NOMO-1 (cell line): Measurements from ENCODE around the gene MTARC2.
"Not testable (repeated sequence)": the region's sequence is repeated elsewhere in the genome, so short reads cannot be mapped to it uniquely, and the experiment has no call there.

Experiments
- DNase-seq, 2 experiments: peaks; one replicate each; lab custom pipeline; 2025; ENCODE audit not compliant: unreplicated experiment in 2 of 2; lab: John Stamatoyannopoulos, UW

The MTARC2 gene

DNA sequence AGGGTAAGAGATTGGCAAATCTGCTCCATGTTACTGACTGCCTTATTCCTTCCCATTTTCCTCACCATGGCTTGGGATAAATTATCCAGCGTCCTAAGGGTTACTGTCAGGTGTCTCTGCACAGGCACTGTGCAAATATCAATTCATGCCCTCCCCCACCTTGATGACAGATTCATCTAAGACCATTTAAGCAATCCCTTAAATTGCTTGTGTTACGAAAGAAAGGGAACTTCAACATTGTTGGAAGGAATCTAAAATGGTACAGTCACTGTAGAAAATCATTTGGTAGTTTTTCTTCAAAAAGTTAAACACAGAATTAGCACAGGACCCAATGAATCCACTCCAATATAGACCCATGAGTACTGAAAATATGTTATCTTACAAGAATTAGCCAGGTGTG is 17.6 kb upstream of the MTARC2 start:
- peak; percentile 31 to 48 for DNase-seq

DNA sequence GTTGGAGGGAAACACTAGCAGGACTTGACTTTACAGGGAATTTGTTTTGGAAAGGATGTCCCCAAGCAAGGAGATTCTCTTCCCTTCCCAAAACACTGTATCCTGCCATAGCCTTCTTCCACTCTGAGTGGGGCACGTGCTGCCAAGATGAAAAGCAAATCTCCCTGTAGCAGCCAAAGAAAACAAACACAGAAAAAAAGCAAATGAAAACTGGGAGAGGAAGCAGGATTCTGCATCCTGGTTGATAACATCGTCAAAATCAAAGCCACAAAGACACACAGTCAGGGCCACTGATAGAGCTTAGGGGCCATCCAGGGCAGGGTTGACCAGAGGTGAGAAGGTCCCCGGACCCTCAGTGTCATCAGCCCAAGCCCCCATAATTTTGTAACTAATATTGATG is 16.0 kb upstream of the MTARC2 start:
- no peak for DNase-seq

DNA sequence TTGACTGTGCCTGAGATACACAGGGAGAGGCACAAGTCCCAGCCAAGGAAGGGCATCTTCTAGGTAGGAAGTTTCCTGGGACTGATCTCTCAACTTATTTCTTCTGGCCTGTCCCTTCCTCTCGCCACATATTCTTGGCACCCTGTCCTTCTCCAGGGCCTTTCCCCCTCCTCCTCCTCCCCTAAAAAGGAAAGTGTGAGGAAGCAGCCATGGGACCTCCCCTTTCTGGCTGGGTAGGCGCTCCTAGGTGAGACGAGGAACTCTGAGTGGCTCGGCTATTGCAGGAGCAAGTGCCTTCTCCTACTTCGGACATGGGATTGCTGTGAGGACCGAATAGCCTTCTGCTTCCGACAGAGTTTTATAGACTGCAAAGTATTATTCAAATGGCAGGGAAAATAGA is 15.5 kb upstream of the MTARC2 start:
- no peak for DNase-seq

DNA sequence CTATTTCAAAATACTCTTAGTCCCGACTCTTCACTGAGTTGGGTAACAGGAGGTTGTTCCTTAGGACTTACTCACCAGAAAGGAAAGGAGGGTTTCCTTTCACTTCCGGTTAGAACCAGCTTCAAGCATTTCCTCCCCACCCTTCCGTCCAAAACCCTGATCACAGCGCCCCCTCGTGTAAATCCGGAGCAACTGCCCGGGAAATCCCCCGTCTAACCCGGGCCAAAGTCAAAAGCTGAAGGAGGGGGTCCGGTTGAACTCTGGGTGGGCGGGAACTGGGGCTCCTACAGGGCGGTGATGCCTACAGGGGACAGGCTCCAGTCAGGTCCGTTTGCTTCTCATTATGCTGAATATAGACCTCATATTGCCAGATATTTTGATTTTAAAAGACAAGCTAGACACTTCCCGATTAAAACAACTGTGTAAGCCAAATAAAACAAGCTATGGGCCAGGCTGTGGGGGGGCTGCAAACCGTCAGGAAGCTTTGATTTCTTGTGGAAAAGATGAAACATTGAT is 15.0 kb upstream of the MTARC2 start:
- peak; percentile 73 to 80 for DNase-seq

DNA sequence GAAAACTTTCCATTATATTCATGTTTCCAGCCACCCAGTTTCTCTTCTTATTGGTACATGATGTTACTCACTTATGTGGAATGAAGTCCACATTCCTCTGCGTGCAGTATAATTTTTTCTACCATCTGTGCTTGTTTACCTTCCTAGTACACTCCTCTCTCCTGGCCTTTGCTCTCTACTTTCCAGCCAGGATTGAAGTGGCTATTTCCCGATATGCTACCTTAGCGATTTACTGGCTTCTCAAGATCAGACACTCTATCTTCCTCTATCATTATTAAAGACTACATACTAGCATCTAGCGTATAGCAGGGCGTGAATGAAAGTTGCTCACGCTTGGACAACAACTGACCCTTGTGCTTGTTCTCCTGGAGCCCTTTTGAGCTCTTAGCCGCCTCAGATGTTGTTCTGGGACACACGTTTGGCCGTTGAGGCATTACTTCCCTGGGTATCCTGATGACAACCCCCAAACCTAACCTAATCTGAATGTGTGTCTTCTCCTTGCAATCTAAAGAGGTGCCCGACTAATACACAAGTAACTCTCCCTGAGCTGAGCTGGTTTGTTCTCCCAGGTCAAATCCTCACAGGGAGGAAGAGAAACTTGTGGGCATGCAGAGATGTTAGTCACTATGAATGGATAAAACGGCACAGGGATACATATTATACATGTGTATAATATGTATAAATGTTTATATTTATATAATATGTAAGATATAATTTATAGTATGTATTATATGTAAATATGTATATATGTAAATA is 13.4 kb upstream of the MTARC2 start:
- DNase-seq, result no peak

DNA sequence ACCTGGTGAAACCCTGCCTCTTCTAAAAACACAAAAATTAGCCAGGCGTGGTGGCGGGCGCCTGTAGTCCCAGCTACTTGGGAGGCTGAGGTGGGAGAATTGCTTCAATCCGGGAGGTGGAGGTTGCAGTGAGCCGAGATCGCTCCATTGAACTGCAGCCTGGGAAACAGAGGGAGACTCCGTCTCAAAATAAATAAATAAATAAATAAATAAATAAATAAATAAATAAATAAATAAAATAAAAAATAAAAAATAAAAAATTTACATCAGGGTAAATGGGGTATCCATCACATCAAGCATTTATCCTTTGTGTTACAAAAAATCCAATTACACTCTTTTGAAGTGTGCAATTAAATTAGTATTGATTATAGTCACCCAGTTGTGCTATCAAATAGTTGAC is 11.8 kb upstream of the MTARC2 start:
- DNase-seq, result not testable (repeated sequence)

DNA sequence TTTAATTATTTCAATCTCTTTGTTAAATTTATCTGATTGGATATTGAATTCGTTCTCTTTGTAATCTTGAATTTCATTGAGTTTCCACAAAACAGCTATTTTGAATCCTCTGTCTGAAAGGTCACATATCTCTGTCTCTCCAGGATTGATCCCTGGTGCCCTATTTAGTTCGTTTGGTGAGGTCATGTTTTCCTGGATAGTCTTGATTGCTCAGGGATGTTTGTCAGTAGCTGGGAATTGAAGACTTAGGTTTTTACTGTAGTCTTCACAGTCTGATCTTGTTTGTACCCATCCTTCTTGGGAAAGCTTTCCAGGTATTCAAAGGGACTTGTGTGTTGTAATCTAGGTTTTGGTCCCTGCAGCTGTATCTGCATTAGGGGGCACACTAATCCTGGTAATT is 6.8 kb upstream of the MTARC2 start:
- no peak for DNase-seq

DNA sequence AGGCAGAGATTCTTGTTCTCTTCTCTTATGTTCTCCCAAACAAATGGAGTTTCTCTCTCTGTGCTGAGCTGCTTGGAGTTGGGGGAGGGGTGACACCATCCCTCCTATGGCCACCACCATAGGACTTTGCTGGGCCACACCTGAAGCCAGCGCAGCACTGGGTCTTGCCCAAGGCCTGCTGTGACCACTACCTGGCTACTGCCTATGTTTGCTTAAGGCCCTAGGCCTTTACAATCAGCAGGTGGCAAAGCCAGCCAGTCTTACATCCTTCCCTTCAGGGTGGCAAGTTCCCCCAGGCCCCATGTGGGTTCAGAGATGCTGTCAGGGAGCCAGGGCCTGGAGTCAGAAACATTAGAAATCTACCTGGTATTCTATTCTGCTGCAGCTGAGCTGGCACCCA is 6.3 kb upstream of the MTARC2 start:
- no peak for DNase-seq

DNA sequence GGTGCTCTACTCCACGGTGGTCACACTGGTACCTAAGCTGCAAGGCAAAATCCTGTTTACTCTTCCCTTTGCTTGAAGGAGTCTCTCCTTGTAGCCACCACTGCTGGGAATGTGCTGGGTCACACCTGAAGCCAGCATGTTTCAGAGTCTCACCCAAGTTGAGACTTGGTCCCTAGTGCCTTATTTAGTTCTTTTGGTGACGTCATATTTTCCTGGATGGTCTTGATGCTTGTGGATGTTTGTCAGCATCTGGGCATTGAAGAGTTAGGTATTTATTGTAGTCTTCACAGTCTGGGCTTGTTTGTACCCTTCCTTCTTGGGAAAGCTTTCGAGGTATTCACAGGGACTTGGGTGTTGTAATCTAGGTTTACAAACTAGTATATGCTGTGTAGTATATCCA is 5.6 kb upstream of the MTARC2 start:
- DNase-seq, result no peak

DNA sequence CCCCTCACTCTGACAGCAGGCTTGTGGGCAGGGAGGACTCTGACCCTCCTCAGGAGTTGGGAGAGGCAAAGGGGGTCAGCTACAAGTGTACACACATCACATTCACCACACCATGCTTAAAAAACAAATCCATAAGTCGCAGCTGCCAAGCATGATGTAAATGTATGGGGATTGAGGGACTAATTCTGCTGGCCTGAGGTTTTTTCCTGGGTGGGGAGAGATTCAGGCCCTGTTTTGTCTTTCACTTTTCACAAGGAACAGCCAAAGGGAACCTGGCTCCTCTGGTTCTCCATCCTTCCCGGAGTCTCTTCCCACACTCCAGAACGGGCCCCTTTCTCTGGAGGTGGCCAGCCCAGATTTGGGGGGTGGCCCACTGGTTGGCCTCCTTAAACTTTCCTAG is 1.3 kb upstream of the MTARC2 start:
- DNase-seq, result no peak

DNA sequence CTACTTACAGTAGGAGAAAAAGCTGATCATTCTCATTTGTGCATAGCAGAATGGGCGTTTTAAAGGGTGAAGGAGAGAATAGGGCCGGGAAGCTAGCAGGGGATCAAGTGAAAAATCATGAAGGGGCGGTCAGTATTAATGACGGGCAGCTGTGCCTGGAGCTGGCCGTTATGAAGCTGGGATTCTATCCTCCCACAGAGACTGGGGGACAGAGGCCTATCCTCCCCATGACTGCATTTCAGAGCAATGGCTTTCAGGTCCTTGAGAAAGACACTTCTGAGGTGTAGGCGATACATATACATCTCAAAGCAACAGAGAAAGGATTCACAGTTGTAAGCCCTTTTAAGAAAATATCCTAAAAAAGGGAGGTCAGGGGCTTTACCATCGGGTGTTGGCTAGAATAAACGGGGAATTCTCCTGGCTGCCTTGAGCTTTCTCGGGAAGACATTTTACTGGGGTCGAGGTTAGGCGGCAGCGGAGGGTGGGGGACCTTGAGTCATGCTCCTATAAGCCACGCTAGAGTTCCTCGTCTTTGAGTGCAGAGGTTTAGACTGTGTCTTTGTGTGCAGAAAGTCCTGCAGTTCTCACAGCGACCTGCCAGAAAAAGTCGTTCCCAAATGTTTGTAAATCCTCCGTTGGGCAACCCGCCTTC is 559 bp upstream of the MTARC2 start:
- DNase-seq, result no peak

DNA sequence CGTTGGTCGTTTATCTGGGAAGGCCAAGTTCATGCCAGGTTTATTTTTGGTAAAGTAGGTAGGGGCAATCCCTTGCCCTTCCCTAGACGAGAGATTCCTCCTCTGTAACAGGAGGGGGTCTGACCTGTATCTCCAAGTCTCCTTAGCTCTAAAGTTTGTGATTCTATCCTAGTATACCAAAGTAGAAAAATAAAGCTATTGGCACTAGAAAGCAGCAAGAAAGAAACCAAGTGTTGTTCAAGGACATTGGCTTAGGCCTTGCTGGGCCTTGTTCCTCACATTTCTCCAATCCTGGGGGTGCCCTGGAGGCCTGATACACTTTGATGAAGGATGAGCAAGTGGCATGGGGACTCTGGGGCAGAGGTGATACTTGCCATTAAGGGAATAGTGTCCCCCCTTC is 814 bp downstream of the MTARC2 start:
- DNase-seq, result no peak

DNA sequence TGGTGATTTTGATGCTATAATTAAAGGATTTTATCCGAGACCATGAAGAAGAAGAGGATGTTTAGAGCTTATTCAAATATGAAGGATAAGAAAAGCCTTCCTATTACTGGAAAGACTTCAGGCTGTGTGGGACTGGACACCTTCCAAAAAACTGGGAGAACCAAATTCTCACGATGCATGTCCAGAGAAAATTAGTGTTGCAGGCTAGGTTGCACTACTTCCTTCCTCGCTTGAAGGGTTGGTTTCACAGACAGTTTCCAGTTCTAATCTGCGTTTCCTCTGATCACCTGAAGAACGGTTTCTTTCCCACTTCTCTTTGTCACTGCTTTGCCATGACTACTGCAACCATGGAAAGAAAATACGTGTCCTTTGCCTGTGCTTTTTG is 2.0 kb downstream of the MTARC2 start:
- no peak for DNase-seq

DNA sequence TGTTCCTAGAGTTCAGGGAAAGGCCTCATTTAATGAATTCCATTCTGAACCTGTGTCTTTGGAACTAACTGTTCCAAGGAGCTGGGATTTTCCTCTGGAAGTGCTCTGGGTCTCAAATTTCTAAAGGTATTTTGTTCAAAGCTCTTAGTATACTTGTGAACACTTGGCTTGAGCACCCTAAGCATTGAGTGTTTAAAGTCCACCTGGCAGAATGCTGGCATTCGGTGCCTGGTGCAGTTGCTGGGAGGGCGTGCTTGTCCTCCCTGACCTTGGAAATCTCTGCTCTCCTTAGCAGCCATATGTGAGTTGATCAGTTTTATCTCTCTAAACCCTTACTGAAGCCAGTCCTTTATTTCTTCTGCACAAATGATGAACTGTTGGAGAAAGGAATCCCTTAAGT is 3.0 kb downstream of the MTARC2 start:
- no peak for DNase-seq

DNA sequence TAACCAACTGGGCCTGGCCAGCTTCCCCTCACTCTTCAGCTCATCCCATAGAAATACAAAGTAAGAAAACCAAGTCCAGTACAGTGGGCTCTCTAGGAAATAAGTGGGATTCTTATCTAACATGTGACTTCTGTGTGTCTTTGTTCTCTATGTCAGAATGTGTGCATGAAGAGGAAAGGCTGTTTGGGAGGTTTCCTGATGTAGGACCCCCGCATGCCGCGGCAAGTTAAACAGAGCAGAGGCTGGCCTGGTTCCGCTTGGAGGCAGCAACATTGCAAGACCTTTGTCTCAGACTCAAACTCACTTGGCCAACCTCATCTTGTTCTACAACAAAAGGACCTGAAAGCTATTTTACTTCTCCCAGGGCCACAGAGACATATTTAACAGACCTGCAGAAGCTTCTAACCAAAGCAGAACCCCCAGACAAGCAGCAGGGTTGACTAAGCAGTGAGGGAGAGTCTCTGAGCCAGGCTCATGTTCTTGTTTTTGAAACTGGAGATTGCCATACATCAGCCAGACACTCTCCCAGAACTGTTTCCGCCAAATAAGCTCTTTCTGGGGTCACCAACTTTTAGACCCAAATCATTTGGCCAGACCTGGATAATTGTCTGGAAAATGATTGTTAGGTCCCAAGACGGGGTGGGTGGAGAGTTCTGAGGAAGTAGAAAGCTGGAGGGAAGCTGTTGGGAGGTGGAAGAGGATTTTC is 6.2 kb downstream of the MTARC2 start:
- no peak for DNase-seq

DNA sequence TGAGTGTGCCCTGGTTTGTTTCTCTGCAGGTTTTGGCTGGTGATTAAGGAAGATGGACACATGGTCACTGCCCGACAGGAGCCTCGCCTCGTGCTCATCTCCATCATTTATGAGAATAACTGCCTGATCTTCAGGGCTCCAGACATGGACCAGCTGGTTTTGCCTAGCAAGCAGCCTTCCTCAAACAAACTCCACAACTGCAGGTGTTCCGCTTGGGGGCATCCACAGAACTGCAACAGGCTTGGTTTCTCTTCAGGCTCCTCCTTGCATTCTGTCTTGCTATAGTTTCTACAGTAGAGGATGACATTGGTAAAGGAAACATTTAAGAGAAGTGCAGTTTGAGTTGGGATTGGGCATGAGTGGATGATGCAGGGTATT is 6.8 kb downstream of the MTARC2 start:
- DNase-seq, result no peak

DNA sequence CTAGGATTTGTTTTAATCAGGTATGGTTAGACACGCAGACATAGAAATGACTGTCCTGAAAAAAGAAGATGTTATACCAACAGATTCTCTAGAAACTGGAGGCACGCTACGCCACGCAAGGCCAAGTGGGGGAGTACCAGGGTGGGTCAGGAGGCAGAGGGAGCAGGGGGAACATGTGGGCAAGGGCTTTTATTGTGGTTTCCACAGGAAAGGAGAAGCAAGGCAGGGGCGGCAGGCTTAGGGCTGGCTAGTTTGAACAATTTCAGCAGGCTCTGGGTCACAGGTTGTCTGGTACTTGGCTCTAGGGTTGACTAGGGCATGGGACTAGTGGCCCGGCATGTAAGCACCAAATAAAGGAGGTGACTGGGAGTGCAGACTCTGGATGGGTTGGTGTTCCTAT is 7.2 kb downstream of the MTARC2 start:
- no peak for DNase-seq

DNA sequence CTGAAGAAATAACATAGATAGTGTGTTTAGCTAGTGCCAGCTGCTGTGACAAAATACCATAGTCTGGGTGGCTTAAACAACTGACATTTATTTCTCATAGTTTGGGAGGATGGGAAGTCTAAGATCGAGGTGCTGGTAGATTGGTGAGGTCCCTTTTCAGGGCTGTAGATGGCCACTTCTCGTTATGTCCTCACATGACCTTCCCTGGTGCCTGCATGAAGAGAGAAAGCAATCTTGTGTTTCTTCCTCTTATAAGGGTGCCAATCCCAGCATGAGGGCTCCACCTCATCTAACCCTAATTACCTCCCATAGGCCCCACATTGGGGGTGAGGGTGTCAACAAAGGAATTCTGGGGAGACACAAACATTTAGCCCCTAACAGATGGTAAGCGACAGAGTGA is 9.3 kb downstream of the MTARC2 start:
- DNase-seq, result no peak

DNA sequence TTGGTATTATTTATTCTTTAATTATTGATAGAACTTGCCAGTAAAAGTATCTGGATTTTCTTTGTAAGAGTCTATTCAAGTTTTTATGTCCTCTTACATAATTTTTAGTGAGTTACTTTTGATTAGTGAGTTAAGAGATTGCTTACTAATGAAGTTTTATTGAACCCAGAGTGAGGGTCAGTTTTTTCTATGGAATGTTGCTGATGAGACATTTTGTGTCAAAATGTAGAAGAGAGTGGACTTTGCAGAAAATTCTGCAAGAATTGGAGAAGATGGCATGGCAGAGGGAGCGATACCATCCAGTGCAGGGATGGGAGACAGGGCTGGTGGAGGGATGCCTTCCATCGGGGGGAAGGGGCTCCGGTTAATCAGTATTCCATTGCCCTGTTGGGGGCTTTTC is 11.0 kb downstream of the MTARC2 start:
- DNase-seq, result no peak

DNA sequence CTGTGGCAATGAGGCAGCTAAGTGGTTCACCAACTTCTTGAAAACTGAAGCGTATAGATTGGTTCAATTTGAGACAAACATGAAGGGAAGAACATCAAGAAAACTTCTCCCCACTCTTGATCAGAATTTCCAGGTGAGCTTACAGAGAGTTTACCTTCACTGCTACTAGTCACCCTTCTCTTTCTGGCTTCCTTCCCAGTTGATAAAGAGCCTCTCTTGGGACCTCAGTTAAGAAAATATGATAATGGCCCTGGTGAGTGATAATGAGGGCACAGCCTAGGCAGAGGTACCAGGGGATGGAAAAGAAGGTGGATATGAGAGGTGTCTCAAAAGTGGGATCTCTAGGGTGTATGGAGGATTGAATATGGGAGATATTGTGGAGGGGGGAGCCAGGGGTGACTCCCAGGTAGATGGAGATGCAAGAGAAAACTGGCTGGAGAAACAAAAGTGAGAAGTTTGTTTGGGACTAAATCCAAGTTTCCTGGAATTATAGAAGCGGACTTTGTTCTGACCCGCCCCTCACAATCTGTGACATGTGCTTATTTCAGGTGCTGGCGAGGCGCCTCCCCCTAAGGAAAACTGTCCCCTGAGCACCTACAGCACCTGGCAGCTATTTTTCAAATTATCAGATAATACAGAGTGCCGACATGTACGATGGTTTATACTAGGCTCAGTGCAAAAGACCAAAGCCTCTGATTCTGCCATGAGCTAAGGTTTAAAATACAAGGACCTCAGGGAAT is 13.7 kb downstream of the MTARC2 start:
- no peak for DNase-seq

DNA sequence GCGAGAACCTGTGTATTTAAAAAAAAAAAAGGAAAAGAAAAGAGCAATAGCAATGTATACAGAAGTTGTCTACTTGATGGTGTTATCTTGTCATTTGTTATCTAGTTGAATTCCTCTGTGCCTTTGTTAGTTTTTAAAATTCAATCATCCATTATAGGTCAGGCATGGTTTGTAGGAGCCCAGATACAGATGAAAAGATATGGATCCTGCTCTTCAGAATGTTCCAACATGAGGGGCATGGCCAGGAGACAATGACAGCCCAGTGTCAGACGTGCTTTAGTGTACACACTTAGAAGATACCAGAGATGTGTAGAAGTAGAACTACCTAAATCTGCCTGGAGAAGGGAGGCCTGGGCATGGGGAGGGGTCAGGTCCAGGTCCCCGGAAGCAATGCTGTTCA is 16.6 kb downstream of the MTARC2 start:
- no peak for DNase-seq
